IPS-18a (cell line): ENCODE measurements around the gene CPN1.

Experiments used
- H3K27ac ChIP-seq: one replicate; pipeline ENCODE4 v1.5.1; 2013; ENCODE audit warnings: low read length
- H3K27me3 ChIP-seq: one replicate; pipeline ENCODE4 v1.6.1; 2013; ENCODE audit warnings: mild to moderate bottlenecking, low read length; ENCODE audit not compliant: control insufficient read depth, insufficient read depth
- H3K36me3 ChIP-seq: one replicate; pipeline ENCODE4 v1.6.1; 2013; ENCODE audit warnings: low read depth, low read length; ENCODE audit not compliant: control insufficient read depth
- H3K4me1 ChIP-seq: one replicate; pipeline ENCODE4 v1.6.1; 2013; ENCODE audit warnings: low read depth, low read length; ENCODE audit not compliant: control insufficient read depth
- H3K4me3 ChIP-seq: one replicate; pipeline ENCODE4 v1.5.1; 2013; ENCODE audit warnings: low read length
- H3K9ac ChIP-seq: one replicate; pipeline ENCODE4 v1.6.1; 2013; ENCODE audit warnings: mild to moderate bottlenecking, low read length, moderate library complexity
- H3K9me3 ChIP-seq: one replicate; pipeline ENCODE4 v1.6.1; 2013; ENCODE audit warnings: low read depth, low read length; ENCODE audit not compliant: control insufficient read depth

CPN1 gene

GRCh38 chr10:100075426-100076220 is 6.0 kb downstream of the CPN1 start:
- Histone ChIP-seq H3K4me1 (no peaks in the 10 kb centered on the region), H3K4me3 (no peak overlapping the region), H3K27me3 (no peaks in the 10 kb centered on the region), H3K36me3 (no peaks in the 10 kb centered on the region), H3K27ac (no peak overlapping the region), H3K9ac (no peak overlapping the region), H3K9me3 (no peaks in the 10 kb centered on the region)

DNA sequence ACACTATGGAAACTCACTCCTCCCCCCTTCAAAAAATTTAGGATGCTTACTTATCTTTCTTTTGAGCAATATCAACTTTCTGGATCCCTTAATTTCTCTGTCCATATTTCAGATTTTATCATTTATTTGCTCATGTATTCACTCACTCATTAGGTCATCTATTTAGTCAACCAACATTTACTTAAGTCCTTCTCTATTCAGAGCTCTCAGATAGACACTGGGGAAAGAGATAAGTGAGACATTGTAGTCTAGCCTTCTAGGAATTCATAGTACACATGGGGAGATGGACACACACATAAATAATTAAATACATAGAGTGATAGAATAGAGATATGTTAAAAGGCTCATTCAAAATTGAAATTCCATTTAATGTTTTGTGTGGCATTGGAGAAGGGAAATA is 9.2 kb downstream of the CPN1 start:
- Histone ChIP-seq H3K4me1 (no peaks in the 10 kb centered on the region), H3K27me3 (no peaks in the 10 kb centered on the region), H3K9me3 (no peaks in the 10 kb centered on the region), H3K9ac (no peak overlapping the region), H3K36me3 (no peaks in the 10 kb centered on the region), H3K4me3 (no peak overlapping the region), H3K27ac (no peak overlapping the region)

DNA sequence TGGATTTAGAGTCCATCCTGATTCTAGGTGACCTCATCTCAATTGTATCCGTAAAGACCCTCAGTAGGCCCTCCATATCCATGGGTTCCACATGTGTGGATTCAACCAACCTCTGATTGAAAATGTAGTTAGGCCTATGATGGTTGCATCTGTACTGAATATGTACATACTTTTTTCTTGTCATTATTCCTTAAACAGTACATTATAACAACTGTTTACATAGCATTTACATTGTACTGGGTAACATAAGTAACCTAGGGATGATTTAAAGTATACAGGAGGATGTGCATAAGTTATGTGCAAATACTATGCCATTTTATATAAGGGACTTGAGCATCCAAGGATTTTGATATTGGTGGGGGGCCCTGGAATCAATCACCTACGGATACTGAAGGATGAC is 10.1 kb downstream of the CPN1 start:
- no peak overlapping the region for H3K27ac ChIP-seq
- H3K36me3 ChIP-seq, result no peaks in the 10 kb centered on the region
- no peak overlapping the region for H3K9ac ChIP-seq
- no peaks in the 10 kb centered on the region for H3K4me1 ChIP-seq
- no peak overlapping the region for H3K4me3 ChIP-seq
- no peaks in the 10 kb centered on the region for H3K9me3 ChIP-seq
- no peaks in the 10 kb centered on the region for H3K27me3 ChIP-seq

DNA sequence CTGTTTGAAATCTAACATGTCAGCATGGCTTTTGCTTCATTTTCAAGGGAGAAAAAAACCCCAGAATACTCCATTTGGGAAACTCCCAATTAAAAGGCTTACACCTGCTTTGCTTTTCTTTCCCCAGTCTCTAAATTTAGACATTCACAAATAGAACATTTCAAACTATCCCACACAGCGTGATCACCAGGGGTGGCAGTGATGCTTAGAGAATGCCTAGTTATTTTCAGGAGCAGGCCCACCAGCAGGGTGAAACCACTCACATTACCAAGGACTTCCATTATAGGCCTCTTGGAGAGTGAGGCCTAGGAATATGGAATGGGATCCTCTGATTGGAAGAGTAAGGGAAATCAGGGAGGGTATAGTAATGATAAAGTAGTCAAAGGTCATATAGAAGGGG is 14.2 kb downstream of the CPN1 start:
- Histone ChIP-seq H3K27me3 (no peaks in the 10 kb centered on the region), H3K36me3 (no peaks in the 10 kb centered on the region), H3K4me3 (no peak overlapping the region), H3K9ac (no peak overlapping the region), H3K4me1 (no peaks in the 10 kb centered on the region), H3K9me3 (no peaks in the 10 kb centered on the region), H3K27ac (no peak overlapping the region)

- no peaks in the 10 kb centered on the region for H3K9me3 ChIP-seq
- no peak overlapping the region for H3K27ac ChIP-seq
- no peak overlapping the region for H3K9ac ChIP-seq
- no peaks in the 10 kb centered on the region for H3K4me1 ChIP-seq
- no peak overlapping the region for H3K4me3 ChIP-seq
- H3K36me3 ChIP-seq, result no peaks in the 10 kb centered on the region
- no peaks in the 10 kb centered on the region for H3K27me3 ChIP-seq
Measured at GRCh38 chr10:100065084-100065660, 16.5 kb downstream of the CPN1 start.

DNA sequence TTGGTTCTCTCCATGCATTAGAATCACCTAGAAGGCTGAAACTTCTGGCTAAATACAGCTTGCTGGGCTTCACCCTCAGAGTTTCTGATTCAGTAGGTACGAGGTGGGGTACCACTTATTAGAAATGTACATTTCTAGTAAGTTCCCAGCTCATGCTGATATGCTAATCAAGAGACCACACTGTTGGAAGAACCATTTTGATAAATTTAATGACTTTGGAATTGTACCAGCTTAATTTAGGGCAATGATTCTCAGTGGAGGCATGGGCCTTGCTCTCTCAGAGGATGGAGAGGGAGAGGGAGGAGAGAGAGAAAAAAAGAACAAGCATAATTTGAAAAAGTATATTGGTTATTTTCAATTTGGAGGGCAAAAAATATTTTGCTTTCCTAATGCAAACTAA is 20.3 kb downstream of the CPN1 start:
- no peaks in the 10 kb centered on the region for H3K9me3 ChIP-seq
- no peak overlapping the region for H3K4me3 ChIP-seq
- no peak overlapping the region for H3K9ac ChIP-seq
- no peaks in the 10 kb centered on the region for H3K36me3 ChIP-seq
- no peaks in the 10 kb centered on the region for H3K4me1 ChIP-seq
- H3K27me3 ChIP-seq, result no peaks in the 10 kb centered on the region
- no peak overlapping the region for H3K27ac ChIP-seq

- Histone ChIP-seq H3K9ac (no peak overlapping the region), H3K27ac (no peak overlapping the region), H3K36me3 (no peaks in the 10 kb centered on the region), H3K4me1 (no peaks in the 10 kb centered on the region), H3K27me3 (no peaks in the 10 kb centered on the region), H3K4me3 (no peak overlapping the region), H3K9me3 (peaks cover 4% of the 10 kb centered on the region)
Measured at GRCh38 chr10:100057948-100058347, 23.7 kb downstream of the CPN1 start.

GRCh38 chr10:100053686-100054460 is 27.8 kb downstream of the CPN1 start:
- no peak overlapping the region for H3K27ac ChIP-seq
- no peak overlapping the region for H3K4me3 ChIP-seq
- H3K36me3 ChIP-seq, result no peaks in the 10 kb centered on the region

GRCh38 chr10:100046021-100046486 is 35.6 kb downstream of the CPN1 start:
- Histone ChIP-seq H3K27ac (no peak overlapping the region), H3K9me3 (no peaks in the 10 kb centered on the region), H3K27me3 (no peaks in the 10 kb centered on the region), H3K4me3 (no peak overlapping the region), H3K36me3 (no peaks in the 10 kb centered on the region), H3K4me1 (peaks cover 4% of the 10 kb centered on the region), H3K9ac (no peak overlapping the region)

More at GRCh38 chr10:100053686-100054460, 27.8 kb downstream of the CPN1 start:
- Histone ChIP-seq H3K27me3 (no peaks in the 10 kb centered on the region), H3K9ac (no peak overlapping the region), H3K4me1 (no peaks in the 10 kb centered on the region), H3K9me3 (peaks cover 4% of the 10 kb centered on the region)

DNA sequence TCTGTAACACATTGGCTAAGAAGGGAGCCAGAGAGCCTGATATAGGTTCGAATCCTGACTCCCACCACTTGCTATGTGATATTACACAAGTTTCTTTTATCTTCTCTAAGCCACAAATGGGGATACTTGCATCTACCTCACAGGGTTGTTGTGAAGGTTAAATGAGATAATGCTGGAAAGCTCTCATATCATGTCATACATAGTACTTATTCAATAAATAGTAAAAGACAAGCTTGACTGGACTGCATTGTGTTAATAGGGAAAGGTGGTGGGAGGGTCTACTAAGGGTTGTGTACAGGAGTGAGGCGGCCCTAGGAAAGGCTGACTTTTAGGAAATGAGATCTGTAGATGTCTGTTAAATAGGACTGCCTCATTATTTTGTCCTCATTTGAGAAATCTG is 36.1 kb downstream of the CPN1 start:
- Histone ChIP-seq H3K4me3 (no peak overlapping the region), H3K9me3 (no peaks in the 10 kb centered on the region), H3K27ac (no peak overlapping the region), H3K4me1 (peaks cover 4% of the 10 kb centered on the region), H3K27me3 (no peaks in the 10 kb centered on the region), H3K9ac (no peak overlapping the region), H3K36me3 (no peaks in the 10 kb centered on the region)

GRCh38 chr10:100043796-100044195 is 37.9 kb downstream of the CPN1 start:
- peaks cover 7% of the 10 kb centered on the region for H3K4me1 ChIP-seq
- H3K36me3 ChIP-seq, result no peaks in the 10 kb centered on the region
- no peaks in the 10 kb centered on the region for H3K27me3 ChIP-seq
- H3K9ac ChIP-seq, result no peak overlapping the region
- H3K27ac ChIP-seq, result no peak overlapping the region
- no peak overlapping the region for H3K4me3 ChIP-seq
- no peaks in the 10 kb centered on the region for H3K9me3 ChIP-seq
